Testis (tissue), 2 donors: Measurements from ENCODE around the gene CDC23.

ENCODE experiments used
- POLR2A ChIP-seq: fragments of 450-650 bp; IDR thresholded peaks from one replicate; pipeline ENCODE4 v1.6.1; 2017; ENCODE audit warnings: antibody characterized with exemption, mild to moderate bottlenecking, moderate library complexity
- TF ChIP-seq, protein P1 (sequence below), 3 experiments: fragments of 450-650 bp in 2 of 3; fragments of 200-600 bp in 1 of 3; sonication (generic) in 1 of 3; IDR thresholded peaks; one replicate each; pipeline ENCODE4 v1.5.1; 2016 to 2019; ENCODE audit warnings: antibody characterized with exemption in 3 of 3, mild to moderate bottlenecking in 2 of 3, moderate library complexity in 1 of 3

DNA sequence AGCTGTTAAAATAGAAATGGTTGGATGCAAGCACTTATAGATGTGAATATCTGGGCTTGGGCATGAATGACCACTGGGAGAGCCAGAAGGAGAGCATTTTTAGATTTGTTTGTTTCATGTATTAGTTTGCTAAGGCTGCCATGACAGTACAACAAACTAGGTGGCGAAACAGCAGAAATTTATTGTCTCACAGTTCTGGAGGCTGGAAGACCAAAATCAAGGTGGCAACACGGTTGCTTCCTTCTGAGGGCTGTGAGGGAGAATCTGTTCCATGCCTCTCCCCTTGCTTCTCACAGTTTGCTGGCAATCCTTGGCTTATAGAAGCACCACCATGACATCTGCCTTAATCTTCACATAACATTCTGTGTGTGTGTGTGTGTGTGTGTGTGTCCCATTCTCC lies 20.2 kb upstream of the CDC23 start:
- TF ChIP-seq POLR2A: no peak
- TF ChIP-seq, protein P1, sequence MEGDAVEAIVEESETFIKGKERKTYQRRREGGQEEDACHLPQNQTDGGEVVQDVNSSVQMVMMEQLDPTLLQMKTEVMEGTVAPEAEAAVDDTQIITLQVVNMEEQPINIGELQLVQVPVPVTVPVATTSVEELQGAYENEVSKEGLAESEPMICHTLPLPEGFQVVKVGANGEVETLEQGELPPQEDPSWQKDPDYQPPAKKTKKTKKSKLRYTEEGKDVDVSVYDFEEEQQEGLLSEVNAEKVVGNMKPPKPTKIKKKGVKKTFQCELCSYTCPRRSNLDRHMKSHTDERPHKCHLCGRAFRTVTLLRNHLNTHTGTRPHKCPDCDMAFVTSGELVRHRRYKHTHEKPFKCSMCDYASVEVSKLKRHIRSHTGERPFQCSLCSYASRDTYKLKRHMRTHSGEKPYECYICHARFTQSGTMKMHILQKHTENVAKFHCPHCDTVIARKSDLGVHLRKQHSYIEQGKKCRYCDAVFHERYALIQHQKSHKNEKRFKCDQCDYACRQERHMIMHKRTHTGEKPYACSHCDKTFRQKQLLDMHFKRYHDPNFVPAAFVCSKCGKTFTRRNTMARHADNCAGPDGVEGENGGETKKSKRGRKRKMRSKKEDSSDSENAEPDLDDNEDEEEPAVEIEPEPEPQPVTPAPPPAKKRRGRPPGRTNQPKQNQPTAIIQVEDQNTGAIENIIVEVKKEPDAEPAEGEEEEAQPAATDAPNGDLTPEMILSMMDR (IDR thresholded peaks at IDR 0.05): no peak
